HCT116 (cell line): ENCODE results near the gene LIPH. TPM values are rescaled to one million over a fixed set of nuclear protein-coding genes. Genes with fewer than 3 reads are reported as not detected.

Experiments
- total RNA-seq: library from RNA; stranded (reverse); gene quantifications from one replicate; pipeline ENCODE4 v1.2.1, GENCODE V29; 2021; ENCODE audit not compliant: unreplicated experiment

LIPH gene
- total RNA-seq, 1 experiment from 2014 or later: 13.7 TPM

Other genes with a start within 250 kb of the LIPH start
- gene MAP3K13, start 189.5 kb downstream of the LIPH start, total RNA-seq: 21.0 TPM
- 25.4 TPM for gene TMEM41A, start 53.6 kb downstream of the LIPH start, total RNA-seq
- gene SENP2, start 33.7 kb upstream of the LIPH start, total RNA-seq: 36.1 TPM